Measurements from ENCODE around the gene KMT5B.

Gene KMT5B

GRCh38 chr11:68143310-68143689 lies 69.8 kb downstream of the KMT5B start:
- no peak for DNase-seq (ENCODE audit: low read depth)

- no peak for DNase-seq (ENCODE audit: low read depth)
Measured at GRCh38 chr11:68142441-68143309, 70.4 kb downstream of the KMT5B start.

- peak; percentile 17 for DNase-seq (ENCODE audit: low read depth)
Measured at GRCh38 chr11:68142028-68142412, 71.1 kb downstream of the KMT5B start.

- DNase-seq (ENCODE audit: low read depth) = no peak
Measured at GRCh38 chr11:68141246-68142027, 71.7 kb downstream of the KMT5B start.

GRCh38 chr11:68140496-68141245 lies 72.4 kb downstream of the KMT5B start:
- DNase-seq (ENCODE audit: low read depth) = no peak

GRCh38 chr11:68138237-68138636 lies 74.9 kb downstream of the KMT5B start:
- no peak for DNase-seq (ENCODE audit: low read depth)

- DNase-seq (ENCODE audit: low read depth) = no peak
Measured at GRCh38 chr11:68137833-68138232, 75.3 kb downstream of the KMT5B start.

- DNase-seq (ENCODE audit: low read depth) = no peak
Measured at GRCh38 chr11:68136866-68137265, 76.2 kb downstream of the KMT5B start.

GRCh38 chr11:68135161-68135560 lies 77.9 kb downstream of the KMT5B start:
- no peak for DNase-seq (ENCODE audit: low read depth)

GRCh38 chr11:68133761-68134160 lies 79.3 kb downstream of the KMT5B start:
- DNase-seq (ENCODE audit: low read depth) = no peak

GRCh38 chr11:68130121-68130520 lies 83.0 kb downstream of the KMT5B start:
- no peak for DNase-seq (ENCODE audit: low read depth)

- no peak for DNase-seq (ENCODE audit: low read depth)
Measured at GRCh38 chr11:68128682-68129327, 84.3 kb downstream of the KMT5B start.

- no peak for DNase-seq (ENCODE audit: low read depth)
Measured at GRCh38 chr11:68127714-68128681, 85.1 kb downstream of the KMT5B start.

GRCh38 chr11:68125164-68125563 lies 87.9 kb downstream of the KMT5B start:
- no peak for DNase-seq (ENCODE audit: low read depth)

- no peak for DNase-seq (ENCODE audit: low read depth)
Measured at GRCh38 chr11:68122936-68123539, 90.1 kb downstream of the KMT5B start.

- DNase-seq (ENCODE audit: low read depth) = peak; percentile 87
Measured at GRCh38 chr11:68121067-68121899, 91.8 kb downstream of the KMT5B start, which contains the start of gene CHKA. CHKA (minus strand) TSS chr11:68121388; CDS start chr11:68121177, 211 bp downstream.

GRCh38 chr11:68120273-68121066 lies 92.6 kb downstream of the KMT5B start:
- DNase-seq (ENCODE audit: low read depth) = peak; percentile 10

- no peak for DNase-seq (ENCODE audit: low read depth)
Measured at GRCh38 chr11:68118706-68119448, 94.2 kb downstream of the KMT5B start.

All from stimulated activated CD8-positive, alpha-beta memory T cell treated with anti-CD3 and anti-CD28 coated beads, Interleukin-12 subunit alpha, Interleukin-12 subunit beta, amount 100 ng/mL, for 4 hours (primary cell).